ENCODE results near the gene SMAP2.
A peak's percentile ranks its signal among the peaks of the same experiment; 100 is the strongest.

Gene SMAP2

DNA sequence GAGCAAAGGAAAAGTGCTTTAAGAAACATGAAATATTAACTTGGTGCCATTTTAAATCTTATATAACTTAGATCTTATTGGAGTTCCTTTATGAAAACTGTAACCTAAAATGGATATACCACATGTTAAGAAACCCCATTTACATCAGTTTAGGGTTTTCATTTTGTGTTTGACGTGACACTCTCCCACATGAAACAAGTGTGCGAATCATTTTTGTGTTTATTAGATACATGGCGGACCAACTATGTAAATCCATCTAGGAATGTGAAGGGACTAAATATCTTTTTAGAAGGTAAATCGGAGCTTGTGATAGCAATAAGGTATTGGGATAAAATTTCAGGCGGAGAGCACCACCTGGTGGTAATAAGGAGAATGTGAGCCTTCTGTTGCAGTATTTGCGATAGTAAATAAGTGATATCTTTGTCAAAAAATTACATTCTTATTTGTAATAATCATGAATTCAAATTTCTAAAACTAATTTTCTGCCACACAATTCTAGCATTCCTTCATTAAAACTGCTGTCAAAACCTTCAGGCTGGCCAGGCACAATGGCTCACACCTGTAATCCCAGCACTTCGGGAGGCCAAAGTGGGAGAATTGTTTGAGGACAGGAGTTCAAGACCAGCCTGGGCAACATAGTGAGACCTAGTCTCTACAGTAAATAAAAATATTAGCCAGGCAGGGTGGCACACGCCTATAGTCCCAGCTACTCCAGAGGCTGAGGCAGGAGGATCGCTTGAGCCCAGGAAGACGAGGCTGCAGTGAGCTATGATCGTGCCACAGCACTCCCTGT is 31.3 kb downstream of the SMAP2 start:
- DNase-seq, result peak; percentile 60
- no peak overlapping the region for H3K9ac ChIP-seq (ENCODE audit: low read length)
- no peaks in the 10 kb centered on the region for H3F3A ChIP-seq (ENCODE audit: insufficient read depth, low read length)
- no peak overlapping the region for H3K4me2 ChIP-seq (ENCODE audit: low read depth, low read length)
- no peaks in the 10 kb centered on the region for H3K27me3 ChIP-seq (replicated peaks; ENCODE audit: insufficient read depth, low read length)
- H3K9me3 ChIP-seq (replicated peaks; ENCODE audit: insufficient read depth, low read length), result no peaks in the 10 kb centered on the region
- no peak overlapping the region for H3K27ac ChIP-seq (ENCODE audit: low read length)
- no peaks in the 10 kb centered on the region for H4K20me1 ChIP-seq (ENCODE audit: insufficient read depth, low read length)
- H3K79me2 ChIP-seq (ENCODE audit: low read length), result peaks cover 81% of the 10 kb centered on the region
- H3K9me2 ChIP-seq (replicated peaks; ENCODE audit: insufficient read depth, low read length), result no peaks in the 10 kb centered on the region
- TF ChIP-seq CTCF (IDR thresholded peaks at IDR 0.05; ENCODE audit: low read length), result peak; percentile 74
- TF ChIP-seq EZH2 (optimal IDR thresholded peaks at IDR 0.05; ENCODE audit: low read depth, low read length), result no peak
- H2AFZ ChIP-seq (ENCODE audit: low read length), result no peak overlapping the region
- H3K36me3 ChIP-seq (replicated peaks; ENCODE audit: insufficient read depth, low read length), result 0 out of 2 replicates have a peak, but pooled peaks cover 3% of the 10 kb centered on the region
- H3K4me1 ChIP-seq (ENCODE audit: low read length), result peaks cover 21% of the 10 kb centered on the region
- H3K4me3 ChIP-seq (ENCODE audit: low read length), result no peak overlapping the region

GRCh38 chr1:40405812-40406211 is 32.3 kb downstream of the SMAP2 start:
- H3K4me3 ChIP-seq (ENCODE audit: low read length), result no peak overlapping the region
- TF ChIP-seq CTCF (IDR thresholded peaks at IDR 0.05; ENCODE audit: low read length), result no peak
- no peak for TF ChIP-seq EZH2 (optimal IDR thresholded peaks at IDR 0.05; ENCODE audit: low read depth, low read length)
- no peak for TF ChIP-seq EZH2phosphoT487 (IDR thresholded peaks at IDR 0.05; ENCODE audit: low read length)
- no peaks in the 10 kb centered on the region for H4K20me1 ChIP-seq (ENCODE audit: insufficient read depth, low read length)
- H3K79me2 ChIP-seq (ENCODE audit: low read length), result peaks cover 71% of the 10 kb centered on the region
- no peak overlapping the region for H3K9ac ChIP-seq (ENCODE audit: low read length)
- no peak overlapping the region for H3K4me2 ChIP-seq (ENCODE audit: low read depth, low read length)
- no peak overlapping the region for H2AFZ ChIP-seq (ENCODE audit: low read length)
- no peak for DNase-seq
- H3F3A ChIP-seq (ENCODE audit: insufficient read depth, low read length), result no peaks in the 10 kb centered on the region
- H3K9me3 ChIP-seq (replicated peaks; ENCODE audit: insufficient read depth, low read length), result no peaks in the 10 kb centered on the region
- no peaks in the 10 kb centered on the region for H3K27me3 ChIP-seq (replicated peaks; ENCODE audit: insufficient read depth, low read length)
- peaks cover 21% of the 10 kb centered on the region for H3K4me1 ChIP-seq (ENCODE audit: low read length)
- H3K27ac ChIP-seq (ENCODE audit: low read length), result no peak overlapping the region
- 0 out of 2 replicates have a peak, but pooled peaks cover 3% of the 10 kb centered on the region for H3K36me3 ChIP-seq (replicated peaks; ENCODE audit: insufficient read depth, low read length)
- H3K9me2 ChIP-seq (replicated peaks; ENCODE audit: insufficient read depth, low read length), result no peaks in the 10 kb centered on the region

DNA sequence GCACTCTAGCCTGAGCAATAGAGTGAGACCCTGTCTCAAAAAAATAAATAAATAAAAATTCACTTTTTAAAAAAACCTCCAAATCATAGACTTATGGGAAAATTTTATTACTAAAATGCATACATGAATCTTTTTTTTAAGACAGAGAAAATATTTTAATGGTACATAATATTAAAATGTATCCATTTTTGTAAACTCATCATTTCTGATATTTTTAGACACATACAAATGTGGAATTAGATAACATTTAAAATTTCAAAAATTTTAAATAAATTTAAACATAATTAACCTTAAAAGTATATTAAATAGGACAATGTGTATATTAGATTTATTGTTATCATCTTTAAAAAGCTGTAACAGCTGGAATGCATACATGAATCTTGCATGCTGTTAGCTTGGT is 33.9 kb downstream of the SMAP2 start:
- Histone ChIP-seq H3K4me1 (ENCODE audit: low read length) (peaks cover 12% of the 10 kb centered on the region), H2AFZ (ENCODE audit: low read length) (no peak overlapping the region), H3K9me2 (replicated peaks; ENCODE audit: insufficient read depth, low read length) (no peaks in the 10 kb centered on the region), H3K36me3 (replicated peaks; ENCODE audit: insufficient read depth, low read length) (peaks cover 7% of the 10 kb centered on the region; the same call in 1 of the 2 replicates), H3K4me2 (ENCODE audit: low read depth, low read length) (no peak overlapping the region), H3F3A (ENCODE audit: insufficient read depth, low read length) (no peaks in the 10 kb centered on the region), H3K79me2 (ENCODE audit: low read length) (peaks cover 58% of the 10 kb centered on the region), H4K20me1 (ENCODE audit: insufficient read depth, low read length) (no peaks in the 10 kb centered on the region), H3K9ac (ENCODE audit: low read length) (no peak overlapping the region), H3K9me3 (replicated peaks; ENCODE audit: insufficient read depth, low read length) (no peaks in the 10 kb centered on the region), H3K27ac (ENCODE audit: low read length) (no peak overlapping the region), H3K4me3 (ENCODE audit: low read length) (no peak overlapping the region), H3K27me3 (replicated peaks; ENCODE audit: insufficient read depth, low read length) (no peaks in the 10 kb centered on the region)
- TF ChIP-seq EZH2phosphoT487 (IDR thresholded peaks at IDR 0.05; ENCODE audit: low read length) (no peak), CTCF (IDR thresholded peaks at IDR 0.05; ENCODE audit: low read length) (no peak), EZH2 (optimal IDR thresholded peaks at IDR 0.05; ENCODE audit: low read depth, low read length) (no peak)
- no peak for DNase-seq

Measured in MM.1S (cell line).